ENCODE data around the gene CNTN1. TPM values are rescaled to one million over a fixed set of nuclear protein-coding genes. Genes with fewer than 3 reads are reported as not detected.

Gene CNTN1
- total RNA-seq, 1 experiment from 2014 or later: 3.0 TPM

- no peak for DNase-seq (ENCODE audit: low read depth, low spot score)
These were observed 38.0 kb downstream of the CNTN1 start for GRCh38 chr12:40730281-40730680.

More at GRCh38 chr12:40730281-40730680, 38.0 kb downstream of the CNTN1 start:
- ChIA-PET POLR2A (no interaction called here), CTCF (no interaction called here), RAD21 (ENCODE audit: low non-redundant PET in 1 of 2, low total read pairs in 2 of 2, uncharacterized antibody in 2 of 2, unreplicated experiment in 2 of 2) (no interaction called here)
- no peaks in the 10 kb centered on the region for H3K4me1 ChIP-seq (ENCODE audit: control insufficient read depth in 1 of 2, insufficient read depth in 2 of 2, low read length in 2 of 2)
- no peaks in the 10 kb centered on the region for H3K9me2 ChIP-seq (ENCODE audit: insufficient read depth)
- no peak for TF ChIP-seq YY1 (IDR thresholded peaks at IDR 0.05; ENCODE audit: extremely low read depth, insufficient replicate concordance, low read depth, low read length)
- TF ChIP-seq REST (IDR thresholded peaks at IDR 0.05; ENCODE audit: low read depth): peak; percentile 35
- TF ChIP-seq SIN3A (IDR thresholded peaks at IDR 0.05; ENCODE audit: low read depth): no peak
- TF ChIP-seq ATF3 (IDR thresholded peaks at IDR 0.05): no peak
- no peak overlapping the region for H2AFZ ChIP-seq (ENCODE audit: low read depth, low read length, poor library complexity, severe bottlenecking)
- H3K27ac ChIP-seq (ENCODE audit: low read depth, low read length): no peak overlapping the region
- no peak overlapping the region for H3K4me3 ChIP-seq (replicated peaks in 1 of 2; ENCODE audit: low read depth in 1 of 2, low read length in 2 of 2)
- intact Hi-C loops (cut with micrococcal nuclease): no loop called here
- no peaks in the 10 kb centered on the region for H3K36me3 ChIP-seq (ENCODE audit: control insufficient read depth in 1 of 2, insufficient read depth in 2 of 2, low read length in 2 of 2)
- H3K9me3 ChIP-seq (ENCODE audit: control insufficient read depth in 1 of 2, insufficient read depth in 1 of 2, low read depth in 1 of 2, low read length in 2 of 2): no peaks in the 10 kb centered on the region
- no peak overlapping the region for H3K9ac ChIP-seq (ENCODE audit: low read length)
- no peaks in the 10 kb centered on the region for H3K27me3 ChIP-seq (ENCODE audit: insufficient read depth, low read length)
- H3K4me2 ChIP-seq (ENCODE audit: low read length): no peak overlapping the region
- no peak for ATAC-seq
- H4K20me1 ChIP-seq (ENCODE audit: insufficient read depth): no peaks in the 10 kb centered on the region; the same call in 1 of the 2 replicates
- H3K79me2 ChIP-seq (ENCODE audit: insufficient read depth, low read length): no peaks in the 10 kb centered on the region
- no TSS peak for BruUV-seq (replicated peaks)

Measured in HCT116 (cell line).